Bronchial epithelial cell (primary cell): ENCODE data around the gene HIPK4. TPM values are rescaled to one million over a fixed set of nuclear protein-coding genes. Genes with fewer than 3 reads are reported as not detected.

ENCODE experiments used
- DNase-seq: peaks from one replicate; pipeline ENCODE4 v3.0.0-alpha.2; 2010; ENCODE audit warnings: low read depth
- FAIRE-seq: peaks from 2 replicates; lab custom pipeline; 2011; peaks lifted over from hg19 to GRCh38; lab: Jason Lieb, UNC
- H3K27me3 ChIP-seq: 2 replicates; pipeline ENCODE4 v1.5.1; 2011; ENCODE audit warnings: low read length; ENCODE audit not compliant: control insufficient read depth, insufficient read depth
- H3K36me3 ChIP-seq: 2 replicates; pipeline ENCODE4 v1.5.1; 2011; ENCODE audit warnings: low read length; ENCODE audit not compliant: control insufficient read depth, insufficient read depth
- H3K4me3 ChIP-seq: 2 replicates; pipeline ENCODE4 v1.5.1; 2011; ENCODE audit warnings: mild to moderate bottlenecking, low read depth, low read length, control low read depth
- CTCF ChIP-seq: IDR thresholded peaks from 2 replicates; pipeline ENCODE4 v1.5.1; 2011; ENCODE audit warnings: mild to moderate bottlenecking, moderate library complexity, low read length, control low read depth, inconsistent platforms; ENCODE audit not compliant: insufficient read depth, severe bottlenecking
- total RNA-seq: library from RNA; depleted of rRNA; stranded (reverse); fragments of >200 nt; gene quantifications from 2 replicates; pipeline ENCODE4 v1.2.1, GENCODE V29; 2014

The HIPK4 gene
- total RNA-seq, 1 donor from 2014 or later = 0.26 TPM

GRCh38 chr19:40360708-40361241, 29.2 kb downstream of the HIPK4 start:
- Histone ChIP-seq H3K4me3 (no peak overlapping the region), H3K27me3 (no peaks in the 10 kb centered on the region), H3K36me3 (peaks cover 6% of the 10 kb centered on the region)
- DNase-seq (no peak), FAIRE-seq (no peak)
- TF ChIP-seq CTCF = no peak

- no peaks in the 10 kb centered on the region for H3K27me3 ChIP-seq
Observed at GRCh38 chr19:40360020-40360707, 29.8 kb downstream of the HIPK4 start.

DNA sequence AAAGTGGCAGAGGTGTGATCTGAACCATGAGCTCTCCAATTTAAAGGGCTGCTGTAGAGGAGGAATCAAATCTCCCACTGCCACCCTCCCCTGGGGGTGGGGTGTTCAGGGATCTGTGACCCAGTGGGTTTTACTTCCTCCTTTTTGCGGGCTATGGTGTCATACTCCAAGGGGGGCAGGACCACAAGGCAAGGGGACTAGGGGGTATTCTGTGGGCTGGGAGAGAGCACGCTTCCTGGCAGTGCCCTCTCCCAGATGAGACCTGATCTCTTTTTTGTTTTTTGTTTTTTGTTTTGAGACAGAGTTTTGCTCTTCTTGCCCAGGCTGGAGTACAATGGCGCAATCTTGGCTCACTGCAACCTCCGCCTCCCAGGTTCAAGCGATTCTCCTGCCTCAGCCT, 31.2 kb downstream of the HIPK4 start:
- Histone ChIP-seq H3K4me3 (no peak overlapping the region), H3K36me3 (peaks cover 6% of the 10 kb centered on the region), H3K27me3 (no peaks in the 10 kb centered on the region)
- DNase-seq = no peak
- FAIRE-seq = no peak
- no peak for TF ChIP-seq CTCF

More at GRCh38 chr19:40360020-40360707, 29.8 kb downstream of the HIPK4 start:
- peaks cover 6% of the 10 kb centered on the region for H3K36me3 ChIP-seq
- no peak for TF ChIP-seq CTCF
- DNase-seq (no peak), FAIRE-seq (no peak)
- no peak overlapping the region for H3K4me3 ChIP-seq

DNA sequence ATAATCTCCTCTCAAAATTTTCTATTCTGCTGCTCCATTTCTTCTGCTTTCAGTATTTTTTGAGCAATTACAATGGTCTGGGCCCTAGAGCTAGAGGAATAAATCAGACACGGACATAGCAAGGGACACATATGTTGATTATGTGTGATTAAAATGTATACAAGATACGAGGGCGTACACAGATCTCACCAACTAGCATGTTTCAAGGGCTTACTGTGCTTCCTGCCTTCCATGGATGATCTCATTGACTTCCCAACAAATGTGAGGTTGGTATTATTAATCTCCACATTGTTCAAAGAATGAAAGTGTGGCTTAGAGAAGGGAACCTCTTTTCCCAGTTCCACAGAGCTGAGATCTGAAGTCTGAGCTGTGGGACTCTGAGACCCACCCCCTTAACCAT, 32.3 kb downstream of the HIPK4 start:
- FAIRE-seq (peak; percentile 68), DNase-seq (no peak)
- H3K4me3 ChIP-seq = no peak overlapping the region
- no peak for TF ChIP-seq CTCF
- peaks cover 6% of the 10 kb centered on the region for H3K36me3 ChIP-seq
- H3K27me3 ChIP-seq = no peaks in the 10 kb centered on the region

GRCh38 chr19:40356681-40357595, 33.0 kb downstream of the HIPK4 start:
- Histone ChIP-seq H3K4me3 (no peak overlapping the region), H3K36me3 (peaks cover 4% of the 10 kb centered on the region), H3K27me3 (no peaks in the 10 kb centered on the region)
- no peak for TF ChIP-seq CTCF
- FAIRE-seq (no peak), DNase-seq (no peak)
